22Rv1 (cell line): ENCODE measurements around the gene FGR.

ENCODE experiments used
- CTCF ChIP-seq: fragments of 450-650 bp; IDR thresholded peaks from 2 replicates; pipeline ENCODE4 v1.5.1; 2017; ENCODE audit warnings: mild to moderate bottlenecking
- ZFX ChIP-seq: fragments of 450-650 bp; IDR thresholded peaks from 2 replicates; pipeline ENCODE4 v1.6.1; 2017; ENCODE audit warnings: antibody characterized with exemption, borderline replicate concordance

- TF ChIP-seq ZFX, result no peak
- TF ChIP-seq CTCF, result peak; percentile 89
Measured at GRCh38 chr1:27662707-27663393, 27.9 kb upstream of the FGR start.
